PC-9 (cell line): ENCODE results near the gene COL27A1. TPM values are rescaled to one million over a fixed set of nuclear protein-coding genes. Genes with fewer than 3 reads are reported as not detected.

Source experiments
- BruUV-seq: library from RNA; stranded (reverse); fragments of 400-500 nt; replicated peaks from 2 replicates; lab custom pipeline; 2021; lab: Mats Ljungman, UMichigan
- CTCF ChIA-PET: fragments of 300-600 bp; sonication (Branson Sonifier 250); formaldehyde crosslinking; loops from one replicate; lab custom pipeline; 2022; ENCODE audit warnings: antibody characterized with exemption; lab: Charles Lee
- POLR2A ChIA-PET: fragments of 300-600 bp; sonication (Branson Sonifier 250); formaldehyde crosslinking; loops from one replicate; lab custom pipeline; 2022; ENCODE audit warnings: antibody characterized with exemption; ENCODE audit not compliant: unreplicated experiment; lab: Charles Lee
- DNase-seq, 2 experiments: peaks; one replicate each; pipeline versions ENCODE4 v3.0.0 to v3.0.0-alpha.2; 2015 to 2022; ENCODE audit warnings: mixed read lengths in 1 of 2
- H2AFZ ChIP-seq: fragments of 200-600 bp; sonication (generic); 2 replicates; pipeline ENCODE4 v1.8.1; 2017; ENCODE audit warnings: antibody characterized with exemption
- H3F3A ChIP-seq: fragments of 200-600 bp; sonication (generic); 2 replicates; pipeline ENCODE4 v1.8.1; 2017; ENCODE audit warnings: antibody characterized with exemption, mild to moderate bottlenecking, low read depth; ENCODE audit not compliant: insufficient read depth
- H3K27ac ChIP-seq: fragments of 200-600 bp; sonication (generic); 2 replicates; pipeline ENCODE4 v1.6.1; 2016; ENCODE audit warnings: mixed run types
- H3K27me3 ChIP-seq: fragments of 200-600 bp; sonication (generic); 2 replicates; pipeline ENCODE4 v1.6.1; 2016; ENCODE audit warnings: low read depth, mixed run types; ENCODE audit not compliant: insufficient read depth
- H3K36me3 ChIP-seq: fragments of 200-600 bp; sonication (generic); 2 replicates; pipeline ENCODE4 v1.6.1; 2016; ENCODE audit warnings: low read depth, mixed run types
- H3K4me1 ChIP-seq: fragments of 200-600 bp; sonication (generic); replicated peaks from 2 replicates; pipeline ENCODE4 v1.6.1; 2016; ENCODE audit warnings: mixed run types; ENCODE audit not compliant: insufficient read depth
- H3K4me2 ChIP-seq: fragments of 200-600 bp; sonication (generic); 2 replicates; pipeline ENCODE4 v1.6.1; 2017; ENCODE audit warnings: mixed run types
- H3K4me3 ChIP-seq: fragments of 200-600 bp; sonication (generic); 2 replicates; pipeline ENCODE4 v1.6.1; 2016; ENCODE audit warnings: mixed run types
- H3K79me2 ChIP-seq: fragments of 200-600 bp; sonication (generic); 2 replicates; pipeline ENCODE4 v1.6.1; 2017; ENCODE audit warnings: low read depth, mixed run types
- H3K9me2 ChIP-seq: fragments of 200-600 bp; sonication (generic); 2 replicates; pipeline ENCODE4 v1.8.1; 2017; ENCODE audit warnings: mild to moderate bottlenecking; ENCODE audit not compliant: insufficient read depth
- H3K9me3 ChIP-seq: fragments of 200-600 bp; sonication (generic); 2 replicates; pipeline ENCODE4 v1.8.1; 2016; ENCODE audit warnings: low read depth; ENCODE audit not compliant: insufficient read depth
- H4K20me1 ChIP-seq: fragments of 200-600 bp; sonication (generic); 2 replicates; pipeline ENCODE4 v1.8.1; 2017; ENCODE audit not compliant: insufficient read depth
- EZH2 ChIP-seq: fragments of 200-600 bp; sonication (generic); IDR thresholded peaks from 2 replicates; pipeline ENCODE4 v1.8.0; 2017; ENCODE audit warnings: antibody characterized with exemption, low read depth
- intact Hi-C: fragments of 100-400 bp; cut with micrococcal nuclease; formaldehyde crosslinking; loops from one replicate; pipeline ENCODE4 v1.10.0; 2022; ENCODE audit not compliant: unreplicated experiment
- total RNA-seq: library from RNA; stranded (reverse); gene quantifications from 2 replicates; pipeline ENCODE4 v1.2.3, GENCODE V29; 2021
- TF ChIP-seq, protein P1 (sequence below): fragments of 200-600 bp; sonication (generic); conservative IDR thresholded peaks from 2 replicates; pipeline ENCODE4 v1.6.1; 2017; ENCODE audit warnings: mixed run types, antibody characterized with exemption, mild to moderate bottlenecking, moderate library complexity

COL27A1 gene
- total RNA-seq, 1 experiment from 2014 or later = 0.39 TPM

DNA sequence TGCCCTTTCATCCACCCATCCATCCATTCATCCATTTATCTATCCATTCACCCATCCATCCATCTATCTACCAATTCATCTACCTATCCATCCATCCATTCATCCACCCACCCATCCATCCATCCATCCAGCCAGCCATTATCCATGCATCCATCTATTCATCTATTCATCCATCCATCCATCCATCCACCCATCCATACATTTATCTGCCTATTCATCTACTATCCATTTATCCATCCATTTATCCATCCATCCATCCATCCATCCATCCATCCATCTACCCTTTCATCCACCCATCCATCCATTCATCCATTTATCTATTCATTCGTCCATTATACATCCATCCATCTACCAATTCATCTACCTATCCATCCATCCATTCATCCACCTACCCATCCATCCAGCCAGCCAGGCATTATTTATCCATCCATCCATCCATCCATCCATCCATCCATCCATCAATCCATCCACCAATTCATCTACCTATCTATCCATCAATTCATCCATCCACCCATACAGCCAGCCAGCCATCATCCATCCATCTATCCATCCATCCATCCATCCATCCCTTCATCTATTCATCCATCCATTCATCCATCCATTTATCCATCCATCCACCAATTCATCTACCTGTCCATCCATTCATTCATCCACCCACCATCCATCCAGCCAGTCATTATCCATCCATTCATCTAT is 10.2 kb downstream of the COL27A1 start:
- Histone ChIP-seq H3K9me3 (no peaks in the 10 kb centered on the region), H4K20me1 (no peaks in the 10 kb centered on the region), H3K36me3 (no peaks in the 10 kb centered on the region), H3K79me2 (no peaks in the 10 kb centered on the region), H3K27me3 (peaks cover 6% of the 10 kb centered on the region), H3K27ac (no peak overlapping the region), H3F3A (no peaks in the 10 kb centered on the region), H3K4me2 (no peak overlapping the region), H3K9me2 (no peaks in the 10 kb centered on the region), H3K4me1 (no peaks in the 10 kb centered on the region), H3K4me3 (no peak overlapping the region), H2AFZ (no peak overlapping the region)
- no TSS peak for BruUV-seq
- DNase-seq = no peak
- no peak for TF ChIP-seq EZH2
- TF ChIP-seq, protein P1, sequence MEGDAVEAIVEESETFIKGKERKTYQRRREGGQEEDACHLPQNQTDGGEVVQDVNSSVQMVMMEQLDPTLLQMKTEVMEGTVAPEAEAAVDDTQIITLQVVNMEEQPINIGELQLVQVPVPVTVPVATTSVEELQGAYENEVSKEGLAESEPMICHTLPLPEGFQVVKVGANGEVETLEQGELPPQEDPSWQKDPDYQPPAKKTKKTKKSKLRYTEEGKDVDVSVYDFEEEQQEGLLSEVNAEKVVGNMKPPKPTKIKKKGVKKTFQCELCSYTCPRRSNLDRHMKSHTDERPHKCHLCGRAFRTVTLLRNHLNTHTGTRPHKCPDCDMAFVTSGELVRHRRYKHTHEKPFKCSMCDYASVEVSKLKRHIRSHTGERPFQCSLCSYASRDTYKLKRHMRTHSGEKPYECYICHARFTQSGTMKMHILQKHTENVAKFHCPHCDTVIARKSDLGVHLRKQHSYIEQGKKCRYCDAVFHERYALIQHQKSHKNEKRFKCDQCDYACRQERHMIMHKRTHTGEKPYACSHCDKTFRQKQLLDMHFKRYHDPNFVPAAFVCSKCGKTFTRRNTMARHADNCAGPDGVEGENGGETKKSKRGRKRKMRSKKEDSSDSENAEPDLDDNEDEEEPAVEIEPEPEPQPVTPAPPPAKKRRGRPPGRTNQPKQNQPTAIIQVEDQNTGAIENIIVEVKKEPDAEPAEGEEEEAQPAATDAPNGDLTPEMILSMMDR = no peak
- ChIA-PET POLR2A (no interaction called here), CTCF (no interaction called here)
- intact Hi-C loops = no loop called here

DNA sequence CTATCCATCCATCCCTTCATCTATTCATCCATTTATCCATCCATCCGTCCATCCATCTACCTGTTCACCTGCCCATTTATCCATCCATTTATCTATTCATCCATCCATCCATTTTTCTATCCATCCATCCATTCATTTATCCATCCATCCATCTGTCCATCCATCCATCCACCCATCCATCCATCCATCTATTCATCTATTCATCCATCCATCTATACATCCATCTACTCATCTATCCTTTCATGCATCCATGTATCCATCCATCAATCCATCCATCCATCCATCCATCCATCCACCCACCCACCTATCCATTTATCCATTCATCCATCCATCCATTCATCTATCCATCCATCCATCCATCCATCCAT is 10.8 kb downstream of the COL27A1 start:
- no TSS peak for BruUV-seq
- no peak overlapping the region for H2AFZ ChIP-seq
- no peaks in the 10 kb centered on the region for H3K9me3 ChIP-seq
- no peak overlapping the region for H3K4me2 ChIP-seq
- ChIA-PET POLR2A (no interaction called here), CTCF (no interaction called here)
- no peak overlapping the region for H3K27ac ChIP-seq
- no peaks in the 10 kb centered on the region for H4K20me1 ChIP-seq
- no peaks in the 10 kb centered on the region for H3K9me2 ChIP-seq
- intact Hi-C loops = no loop called here
- TF ChIP-seq EZH2 = no peak
- TF ChIP-seq, protein P1 = no peak
- no peak overlapping the region for H3K4me3 ChIP-seq
- no peaks in the 10 kb centered on the region for H3K79me2 ChIP-seq
- H3K27me3 ChIP-seq = peaks cover 7% of the 10 kb centered on the region
- H3K4me1 ChIP-seq = no peaks in the 10 kb centered on the region
- no peak for DNase-seq
- no peaks in the 10 kb centered on the region for H3K36me3 ChIP-seq
- H3F3A ChIP-seq = no peaks in the 10 kb centered on the region

- no peak overlapping the region for H3K27ac ChIP-seq
- no peak overlapping the region for H3K4me3 ChIP-seq
- POLR2A ChIA-PET = no interaction called here
- no peak for TF ChIP-seq EZH2
- TF ChIP-seq, protein P1 = no peak
- H3K4me1 ChIP-seq = no peaks in the 10 kb centered on the region
- peaks cover 8% of the 10 kb centered on the region for H3K27me3 ChIP-seq
- H3K36me3 ChIP-seq = no peaks in the 10 kb centered on the region
- DNase-seq = no peak
- H3K9me3 ChIP-seq = no peaks in the 10 kb centered on the region
- CTCF ChIA-PET = no interaction called here
- H3K4me2 ChIP-seq = no peak overlapping the region
- no peaks in the 10 kb centered on the region for H3K79me2 ChIP-seq
- no peaks in the 10 kb centered on the region for H4K20me1 ChIP-seq
- intact Hi-C loops = no loop called here
- H3K9me2 ChIP-seq = no peaks in the 10 kb centered on the region
- H3F3A ChIP-seq = no peaks in the 10 kb centered on the region
- no peak overlapping the region for H2AFZ ChIP-seq
- no TSS peak for BruUV-seq
Measured at GRCh38 chr9:114166614-114167572, 11.6 kb downstream of the COL27A1 start.
